HepG2 (cell line): ENCODE data around the gene ATP6V1C2. TPM values are rescaled to one million over a fixed set of nuclear protein-coding genes. Genes with fewer than 3 reads are reported as not detected.

Source experiments
- ATAC-seq: fragments of 200-7000 bp; cut with Tn5 transposase; 3 replicates; pipeline ENCODE4 v1.9.1; 2020; ENCODE audit warnings: mild to moderate bottlenecking, moderate library complexity
- BruUV-seq: library from RNA; stranded (reverse); fragments of 400-500 nt; replicated peaks from 2 replicates; lab custom pipeline; 2021; lab: Mats Ljungman, UMichigan
- CTCF ChIA-PET: fragments of 300-600 bp; formaldehyde crosslinking; extraction: SDS; loops from one replicate; lab custom pipeline; 2021; ENCODE audit warnings: low total read pairs, inconsistent platforms, low intra/inter-chr PET ratio; lab: Yijun Ruan, JAX
- POLR2A ChIA-PET: fragments of 350-600 bp; sonication (Branson Sonifier 250); formaldehyde crosslinking; loops from one replicate; lab custom pipeline; 2020; ENCODE audit warnings: antibody characterized with exemption, inconsistent platforms; lab: Yijun Ruan, JAX
- DNase-seq: peaks from one replicate; pipeline ENCODE4 v3.0.0-alpha.2; 2015; ENCODE audit warnings: low spot score
- FAIRE-seq: peaks from 3 replicates; lab custom pipeline; 2011; peaks lifted over from hg19 to GRCh38; lab: Jason Lieb, UNC
- H2AFZ ChIP-seq: one replicate; pipeline ENCODE4 v1.6.1; 2011; ENCODE audit warnings: low read length, inconsistent platforms
- H3K27ac ChIP-seq: fragments of 300-600 bp; 3 replicates; pipeline ENCODE4 v1.8.0; 2011; ENCODE audit warnings: mixed run types, mild to moderate bottlenecking, mixed read lengths, low read length, inconsistent platforms; ENCODE audit not compliant: insufficient read depth; ENCODE audit errors: extremely low read length
- H3K27me3 ChIP-seq, 2 experiments: fragments of 200-600 bp in 1 of 2; 2 replicates in 1 of 2; 3 replicates in 1 of 2; pipeline versions ENCODE4 v1.6.0 to v1.8.0; 2011; ENCODE audit warnings: low read length in 2 of 2, mild to moderate bottlenecking in 2 of 2, moderate library complexity in 2 of 2, inconsistent platforms in 1 of 2; ENCODE audit not compliant: insufficient read depth in 2 of 2, control insufficient read depth in 1 of 2
- H3K36me3 ChIP-seq, 2 experiments: fragments of 200-600 bp in 1 of 2; replicated peaks in 1 of 2; 2 replicates in 1 of 2; 3 replicates in 1 of 2; pipeline versions ENCODE4 v1.5.1 to v1.8.0; 2011; ENCODE audit warnings: low read length in 2 of 2, inconsistent platforms in 1 of 2; ENCODE audit not compliant: insufficient read depth in 2 of 2, control insufficient read depth in 1 of 2
- H3K4me1 ChIP-seq: 2 replicates; pipeline ENCODE4 v1.5.1; 2012; ENCODE audit warnings: low read length, inconsistent platforms; ENCODE audit not compliant: insufficient read depth
- H3K4me2 ChIP-seq: 2 replicates; pipeline ENCODE4 v1.6.0; 2011; ENCODE audit warnings: low read depth, low read length, inconsistent platforms
- H3K4me3 ChIP-seq, 3 experiments: fragments of 200-600 bp in 1 of 3; sonication (generic), shearing (Covaris generic) in 1 of 3; replicated peaks in 1 of 3; 2 replicates each; pipeline ENCODE4 v1.5.1; 2011 to 2016; ENCODE audit warnings: low read length in 3 of 3, inconsistent platforms in 2 of 3, low read depth in 2 of 3, mild to moderate bottlenecking in 2 of 3, control low read depth in 1 of 3, mixed read lengths in 1 of 3; ENCODE audit not compliant: insufficient read depth in 1 of 3
- H3K79me2 ChIP-seq: one replicate; pipeline ENCODE4 v1.6.1; 2011; ENCODE audit warnings: low read length, inconsistent platforms; ENCODE audit not compliant: insufficient read depth
- H3K9ac ChIP-seq: 2 replicates; pipeline ENCODE4 v1.6.0; 2011; ENCODE audit warnings: mild to moderate bottlenecking, low read depth, low read length, inconsistent platforms; ENCODE audit not compliant: insufficient read depth
- H3K9me3 ChIP-seq: 2 replicates; pipeline ENCODE4 v1.5.1; 2012; ENCODE audit warnings: mild to moderate bottlenecking, low read length
- H4K20me1 ChIP-seq: 2 replicates; pipeline ENCODE4 v1.6.0; 2011; ENCODE audit warnings: inconsistent platforms, mild to moderate bottlenecking, low read length, moderate library complexity; ENCODE audit not compliant: insufficient read depth
- AGO2 ChIP-seq: fragments of 200-400 bp; formaldehyde crosslinking; optimal IDR thresholded peaks from 2 replicates; pipeline ENCODE3; 2017; ENCODE audit warnings: mild to moderate bottlenecking, low read depth, low read length, moderate library complexity
- ASH2L ChIP-seq: fragments of 300-600, 200-600 bp; sonication (generic); IDR thresholded peaks from 2 replicates; pipeline ENCODE4 v1.7.0; 2017; ENCODE audit warnings: low read depth, mild to moderate bottlenecking, moderate library complexity, mixed read lengths, low read length; ENCODE audit not compliant: insufficient read length
- CAMTA2 ChIP-seq: sonication (generic); formaldehyde crosslinking; IDR thresholded peaks from 2 replicates; pipeline ENCODE4 v1.4.0; 2020; ENCODE audit warnings: mild to moderate bottlenecking, missing genetic modification reagents, borderline replicate concordance
- CSRNP1 ChIP-seq: sonication (generic); formaldehyde crosslinking; IDR thresholded peaks from 2 replicates; pipeline ENCODE4 v1.8.1; 2023; ENCODE audit warnings: mild to moderate bottlenecking, missing genetic modification reagents
- FOSL1 ChIP-seq: sonication (generic); formaldehyde crosslinking; IDR thresholded peaks from 2 replicates; pipeline ENCODE4 v1.9.0; 2021; ENCODE audit warnings: missing genetic modification reagents, borderline replicate concordance
- HDAC1 ChIP-seq: sonication (generic); formaldehyde crosslinking; IDR thresholded peaks from 2 replicates; pipeline ENCODE4 v1.5.1; 2020; ENCODE audit warnings: mild to moderate bottlenecking, missing genetic modification reagents
- HNRNPLL ChIP-seq: fragments of 200-400 bp; formaldehyde crosslinking; IDR thresholded peaks from 2 replicates; pipeline ENCODE4 v1.6.1; 2017; ENCODE audit warnings: mild to moderate bottlenecking, low read depth, low read length; ENCODE audit not compliant: poor library complexity, severe bottlenecking
- KLF16 ChIP-seq, 2 experiments: sonication (generic) in 1 of 2; formaldehyde crosslinking in 1 of 2; IDR thresholded peaks; 2 replicates each; pipeline versions ENCODE4 v1.6.1 to v1.8.0; 2016 to 2023; ENCODE audit warnings: missing genetic modification reagents in 2 of 2, missing compliant biosample characterization in 1 of 2
- MED1 ChIP-seq: sonication (generic); formaldehyde crosslinking; IDR thresholded peaks from 2 replicates; pipeline ENCODE4 v1.4.0; 2020; ENCODE audit warnings: missing genetic modification reagents
- MIER2 ChIP-seq: IDR thresholded peaks from 2 replicates; pipeline ENCODE4 v1.6.1; 2016; ENCODE audit warnings: missing biosample characterization, missing genetic modification reagents
- MTA1 ChIP-seq: sonication (generic); formaldehyde crosslinking; IDR thresholded peaks from 2 replicates; pipeline ENCODE4 v1.4.0; 2020; ENCODE audit warnings: missing genetic modification reagents, mild to moderate bottlenecking, borderline replicate concordance
- NFATC3 ChIP-seq: sonication (generic); formaldehyde crosslinking; IDR thresholded peaks from 2 replicates; pipeline ENCODE4 v1.5.1; 2020; ENCODE audit warnings: mild to moderate bottlenecking, missing genetic modification reagents
- NFKB2 ChIP-seq: sonication (generic); formaldehyde crosslinking; IDR thresholded peaks from 2 replicates; pipeline ENCODE4 v1.4.0; 2020; ENCODE audit warnings: missing genetic modification reagents, borderline replicate concordance
- PHF21A ChIP-seq: sonication (generic); formaldehyde crosslinking; IDR thresholded peaks from 2 replicates; pipeline ENCODE4 v1.5.0; 2020; ENCODE audit warnings: mild to moderate bottlenecking, missing genetic modification reagents
- PITX1 ChIP-seq: sonication (generic); formaldehyde crosslinking; IDR thresholded peaks from 2 replicates; pipeline ENCODE4 v1.5.1; 2020; ENCODE audit warnings: mild to moderate bottlenecking, missing genetic modification reagents
- POLR2A ChIP-seq, 2 experiments: IDR thresholded peaks; 2 replicates each; pipeline ENCODE4 v1.6.1; 2011; ENCODE audit warnings: low read depth in 2 of 2, low read length in 2 of 2, mild to moderate bottlenecking in 1 of 2, moderate library complexity in 1 of 2; ENCODE audit not compliant: insufficient read depth in 1 of 2
- RNF2 ChIP-seq: fragments of 450-650 bp; conservative IDR thresholded peaks from 2 replicates; pipeline ENCODE4 v1.6.1; 2016; ENCODE audit warnings: low read depth
- ZBTB38 ChIP-seq: sonication (generic); formaldehyde crosslinking; IDR thresholded peaks from 2 replicates; pipeline ENCODE4 v1.5.1; 2020; ENCODE audit warnings: mild to moderate bottlenecking, missing genetic modification reagents
- ZFP36L1 ChIP-seq: sonication (generic); formaldehyde crosslinking; IDR thresholded peaks from 2 replicates; pipeline ENCODE4 v1.8.0; 2022; ENCODE audit warnings: mild to moderate bottlenecking, missing genetic modification reagents, moderate library complexity
- ZMYM3 ChIP-seq: sonication (generic); formaldehyde crosslinking; IDR thresholded peaks from 2 replicates; pipeline ENCODE4 v1.5.1; 2020; ENCODE audit warnings: mild to moderate bottlenecking, missing genetic modification reagents
- ZNF205 ChIP-seq: IDR thresholded peaks from 2 replicates; pipeline ENCODE4 v1.6.1; 2018; ENCODE audit warnings: missing biosample characterization, missing genetic modification reagents
- ZNF292 ChIP-seq: sonication (generic); formaldehyde crosslinking; IDR thresholded peaks from 2 replicates; pipeline ENCODE4 v1.8.1; 2022; ENCODE audit warnings: mild to moderate bottlenecking, low read depth, missing genetic modification reagents, borderline replicate concordance
- ZNF557 ChIP-seq: sonication (generic); formaldehyde crosslinking; IDR thresholded peaks from 2 replicates; pipeline ENCODE4 v1.4.0; 2020; ENCODE audit warnings: missing genetic modification reagents
- ZNF605 ChIP-seq: sonication (generic); formaldehyde crosslinking; IDR thresholded peaks from 2 replicates; pipeline ENCODE4 v1.8.0; 2022; ENCODE audit warnings: mild to moderate bottlenecking, missing genetic modification reagents
- ZNF607 ChIP-seq: sonication (generic); formaldehyde crosslinking; IDR thresholded peaks from 2 replicates; pipeline ENCODE4 v1.5.1; 2020; ENCODE audit warnings: missing genetic modification reagents, mild to moderate bottlenecking, borderline replicate concordance
- ZSCAN30 ChIP-seq: sonication (generic); formaldehyde crosslinking; IDR thresholded peaks from 2 replicates; pipeline ENCODE4 v1.5.0; 2020; ENCODE audit warnings: mild to moderate bottlenecking, missing genetic modification reagents
- WGBS: methylation state at CpG from one replicate; pipeline ENCODE4 v1.1.6; 2017; ENCODE audit warnings: low lambda C conversion rate; 5-methylcytosine and 5-hydroxymethylcytosine counted together
- in situ Hi-C: cut with HindIII; loops from 2 replicates; pipeline ENCODE4 v1.10.0; 2017; ENCODE audit warnings: low pct_unique_long_range_greater_than_20kb; ENCODE audit not compliant: extremely low pct_ligation_motif_present
- intact Hi-C: fragments of 100-400 bp; cut with micrococcal nuclease; formaldehyde crosslinking; loops from one replicate; pipeline ENCODE4 v1.10.0; 2022; ENCODE audit not compliant: unreplicated experiment
- polyA plus RNA-seq, 8 experiments: library from polyadenylated mRNA; depleted of rRNA in 3 of 8; stranded (reverse) in 7 of 8; unstranded in 1 of 8; fragments of >200 nt; fragmentation: Illumina TruSeq in 4 of 8; extraction: Trizol in 4 of 8; gene quantifications; 2 replicates each; pipeline versions ENCODE4 v1.2.1 to v1.2.3, GENCODE V29; 2011 to 2016; ENCODE audit warnings: low read depth in 4 of 8, missing spikeins in 1 of 8, mixed read lengths in 1 of 8; ENCODE audit not compliant: insufficient read depth in 1 of 8
- total RNA-seq, 5 experiments: library from RNA; depleted of rRNA; stranded (reverse); fragments of >200 nt; fragmentation: Illumina TruSeq; extraction: Trizol; gene quantifications; 2 replicates each; pipeline ENCODE4 v1.2.3, GENCODE V29; 2016; ENCODE audit warnings: low read depth in 1 of 5
- TF ChIP-seq, protein P1 (sequence below): IDR thresholded peaks from 2 replicates; pipeline ENCODE4 v1.6.1; 2016

Gene ATP6V1C2
- total and polyA plus RNA-seq, 2 of the 13 experiments (the other 11 are each of a cell fraction or from before 2014, with no cell fraction given): 0.04 to 0.29 TPM

- peaks cover 0 to 25% of the 10 kb centered on the region in 2 experiments; a peak in 2 of 5 replicates for H3K27me3 ChIP-seq
- ChIA-PET POLR2A (no interaction called here), CTCF (no interaction called here)
- H3K36me3 ChIP-seq: 0 out of 5 replicates have a peak, but pooled peaks cover 0 to 2% of the 10 kb centered on the region in 2 experiments
- H3K4me2 ChIP-seq: peak overlapping the region; percentile 94
- peaks cover 59% of the 10 kb centered on the region for H3K4me1 ChIP-seq
- H3K4me3 ChIP-seq: peak overlapping the region; percentile 31 to 70 (median 41)
- in situ Hi-C loops (no loop called here), intact Hi-C loops (no loop called here)
- no peak for FAIRE-seq
- peak overlapping the region; percentile 57 for H3K9ac ChIP-seq
- no peak for DNase-seq
- no peaks in the 10 kb centered on the region for H3K9me3 ChIP-seq
- no TSS peak for BruUV-seq
- peak overlapping the region; percentile 30 for H3K27ac ChIP-seq
- peak overlapping the region; percentile 96 for H2AFZ ChIP-seq
- peaks cover 21% of the 10 kb centered on the region for H4K20me1 ChIP-seq
- ATAC-seq: no peak
- WGBS: 5% methylated on average over 5 of the region's 10 CpGs
- peaks cover 33% of the 10 kb centered on the region for H3K79me2 ChIP-seq
- TF ChIP-seq MTA1 (CRISPR knock-in tag): no peak
- TF ChIP-seq HDAC1 (CRISPR knock-in tag): peak; percentile 40; the same call in 1 of the 2 replicates
- TF ChIP-seq MED1 (CRISPR knock-in tag): no peak
- no peak for TF ChIP-seq NFKB2 (CRISPR knock-in tag)
- peak; percentile 88 for TF ChIP-seq ZNF292 (CRISPR knock-in tag)
- TF ChIP-seq ZNF205 (CRISPR knock-in tag): 0 out of 2 replicates have a peak, but pooled peaks have one; percentile 9
- no peak for TF ChIP-seq NFATC3 (CRISPR knock-in tag)
- TF ChIP-seq ASH2L: peak; percentile 7
- TF ChIP-seq PHF21A (CRISPR knock-in tag): 0 out of 2 replicates have a peak, but pooled peaks have one; percentile 15
- no peak for TF ChIP-seq RNF2
- TF ChIP-seq ZFP36L1 (CRISPR knock-in tag): peak; percentile 71; the same call in 1 of the 2 replicates
- TF ChIP-seq ZSCAN30 (CRISPR knock-in tag): no peak
- TF ChIP-seq CSRNP1 (CRISPR knock-in tag): no peak
- no peak for TF ChIP-seq ZNF607 (CRISPR knock-in tag)
- peak; percentile 85 for TF ChIP-seq ZMYM3 (CRISPR knock-in tag)
- TF ChIP-seq CAMTA2 (CRISPR knock-in tag): no peak
- peak; percentile 67 for TF ChIP-seq PITX1
- TF ChIP-seq MIER2 (CRISPR knock-in tag): no peak
- TF ChIP-seq HNRNPLL: peak; percentile 46
- TF ChIP-seq FOSL1 (CRISPR knock-in tag): no peak
- TF ChIP-seq ZBTB38 (CRISPR knock-in tag): no peak
- TF ChIP-seq ZNF605: peak; percentile 8; the same call in 1 of the 2 replicates
- TF ChIP-seq KLF16 (CRISPR knock-in tag; IDR thresholded peaks at IDR 0.05): no peak
- TF ChIP-seq, protein P1, sequence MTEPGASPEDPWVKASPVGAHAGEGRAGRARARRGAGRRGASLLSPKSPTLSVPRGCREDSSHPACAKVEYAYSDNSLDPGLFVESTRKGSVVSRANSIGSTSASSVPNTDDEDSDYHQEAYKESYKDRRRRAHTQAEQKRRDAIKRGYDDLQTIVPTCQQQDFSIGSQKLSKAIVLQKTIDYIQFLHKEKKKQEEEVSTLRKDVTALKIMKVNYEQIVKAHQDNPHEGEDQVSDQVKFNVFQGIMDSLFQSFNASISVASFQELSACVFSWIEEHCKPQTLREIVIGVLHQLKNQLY (CRISPR knock-in tag): no peak
- no peak for TF ChIP-seq POLR2A (IDR thresholded peaks at IDR 0.05; ENCODE audit: insufficient read depth in 1 of 2, low read depth in 2 of 2, low read length in 2 of 2)
- no peak for TF ChIP-seq AGO2
- no peak for TF ChIP-seq ZNF557 (CRISPR knock-in tag)
Measured at GRCh38 chr2:10814142-10814541, 92.7 kb downstream of the ATP6V1C2 start.
